ENCODE measurements around the gene CCDC112.

- no peak for TF ChIP-seq CTCF (IDR thresholded peaks at IDR 0.05)
- no peak for TF ChIP-seq POLR2A (IDR thresholded peaks at IDR 0.05)
Observed at GRCh38 chr5:115341745-115342144, 45.3 kb upstream of the CCDC112 start.

Data from ovary (tissue), 3 donors.